Liver (tissue), 3 donors: ENCODE data around the gene NAA30.

Experiments
- ATF3 ChIP-seq: IDR thresholded peaks from 2 replicates; pipeline ENCODE4 v1.6.1; 2016; ENCODE audit warnings: antibody characterized with exemption
- CTCF ChIP-seq: fragments of 150-350 bp; IDR thresholded peaks from 2 replicates; pipeline ENCODE4 v1.5.1; 2017; ENCODE audit warnings: improper control_type of control experiment, low read depth, low read length; ENCODE audit not compliant: missing input control
- GABPA ChIP-seq, 2 donors: IDR thresholded peaks in 1 of 2; conservative IDR thresholded peaks in 1 of 2; 2 replicates each; pipeline ENCODE4 v1.6.1; 2016; ENCODE audit warnings: antibody characterized with exemption in 2 of 2, mild to moderate bottlenecking in 1 of 2, moderate library complexity in 1 of 2
- NR2F2 ChIP-seq: IDR thresholded peaks from 2 replicates; pipeline ENCODE4 v1.6.1; 2016; ENCODE audit warnings: antibody characterized with exemption
- donor health status: healthy.
- donor health status: healthy.

GRCh38 chr14:57462551-57462950, 72.2 kb downstream of the NAA30 start:
- TF ChIP-seq CTCF (no peak), ATF3 (no peak), NR2F2 (no peak), GABPA (IDR thresholded peaks at IDR 0.05 in 1 of 2, conservative IDR thresholded peaks at IDR 0.05 in 1 of 2) (no peak)
